Activated CD4-positive, alpha-beta T cell treated with anti-CD3 and anti-CD28 coated beads for 24 hours (primary cell): ENCODE measurements around the gene HRH3.

Experiments used
- DNase-seq, 2 donors: peaks; one replicate each; pipeline ENCODE4 v3.0.0-alpha.2; 2020; ENCODE audit warnings: low read depth in 2 of 2

Gene HRH3

GRCh38 chr20:62219992-62220665 lies at the start of gene HRH3:
TSS of gene HRH3 (minus strand) at chr20:62220278. CDS start at chr20:62219970, 308 bp downstream.
- peak in 1 of 2 donors; percentile 23 for DNase-seq

- no peak for DNase-seq
These were observed 49.8 kb upstream of the HRH3 start for GRCh38 chr20:62269871-62270270.

- no peak for DNase-seq
These were observed 49.3 kb upstream of the HRH3 start for GRCh38 chr20:62269378-62269777.

- DNase-seq: no peak
These were observed 48.3 kb upstream of the HRH3 start for GRCh38 chr20:62268228-62268900.

- DNase-seq: no peak
These were observed 47.5 kb upstream of the HRH3 start for GRCh38 chr20:62267543-62267942.

GRCh38 chr20:62266851-62267250 lies 46.8 kb upstream of the HRH3 start:
- DNase-seq: no peak

GRCh38 chr20:62266340-62266739 lies 46.3 kb upstream of the HRH3 start:
- DNase-seq: no peak

GRCh38 chr20:62265365-62265764 lies 45.3 kb upstream of the HRH3 start:
- DNase-seq: no peak

- no peak for DNase-seq
These were observed 43.3 kb upstream of the HRH3 start for GRCh38 chr20:62263396-62263795.

GRCh38 chr20:62262064-62262463 lies 42.0 kb upstream of the HRH3 start:
- DNase-seq: no peak

GRCh38 chr20:62259294-62259565 lies 39.2 kb upstream of the HRH3 start:
- no peak for DNase-seq

- DNase-seq: no peak
These were observed 38.6 kb upstream of the HRH3 start for GRCh38 chr20:62258499-62259293.

GRCh38 chr20:62255976-62256375 lies 35.9 kb upstream of the HRH3 start:
- no peak for DNase-seq

- no peak for DNase-seq
These were observed 34.1 kb upstream of the HRH3 start for GRCh38 chr20:62254021-62254724.

GRCh38 chr20:62253398-62253797 lies 33.3 kb upstream of the HRH3 start:
- no peak for DNase-seq

GRCh38 chr20:62252342-62252966 lies 32.4 kb upstream of the HRH3 start:
- no peak for DNase-seq

GRCh38 chr20:62248890-62249560 lies 28.9 kb upstream of the HRH3 start:
- no peak for DNase-seq

GRCh38 chr20:62246872-62247652 lies 27.0 kb upstream of the HRH3 start:
- DNase-seq: no peak

- DNase-seq: no peak
These were observed 26.4 kb upstream of the HRH3 start for GRCh38 chr20:62246431-62246830.

- no peak for DNase-seq
These were observed 25.8 kb upstream of the HRH3 start for GRCh38 chr20:62245911-62246280.
